A549 (cell line): ENCODE measurements around the gene EEF2KMT. TPM values are rescaled to one million over a fixed set of nuclear protein-coding genes. Genes with fewer than 3 reads are reported as not detected.
A peak's percentile ranks its signal among the peaks of the same experiment; 100 is the strongest.

Experiments
- ATAC-seq, 2 experiments: fragments of 200-7000 bp in 1 of 2; fragments of >200 bp in 1 of 2; cut with Nextera tagmentation in 1 of 2; cut with Tn5 transposase in 1 of 2; 3 replicates each; pipeline versions ENCODE4 v1.8.0 to v1.9.1; 2018 to 2020; ENCODE audit warnings: mild to moderate bottlenecking in 1 of 2, moderate library complexity in 1 of 2
- CTCF ChIA-PET: fragments of 300-600 bp; sonication (Branson Sonifier 250); formaldehyde crosslinking; extraction: SDS; loops from one replicate; lab custom pipeline; 2021; ENCODE audit warnings: antibody characterized with exemption, inconsistent platforms; lab: Yijun Ruan, JAX
- POLR2A ChIA-PET: fragments of 350-600 bp; formaldehyde crosslinking; extraction: SDS; loops from one replicate; lab custom pipeline; 2021; ENCODE audit warnings: antibody characterized with exemption, inconsistent platforms; lab: Yijun Ruan, JAX
- DNase-seq, 2 experiments: peaks; one replicate each; pipeline versions ENCODE4 v3.0.0 to v3.0.0-alpha.2; 2011 to 2016; ENCODE audit warnings: low read depth in 1 of 2, low spot score in 1 of 2
- FAIRE-seq: peaks from 2 replicates; lab custom pipeline; 2011; peaks lifted over from hg19 to GRCh38; lab: Jason Lieb, UNC
- H3K27ac ChIP-seq, 2 experiments: fragments of >200 bp; sonication (Bioruptor Twin); formaldehyde crosslinking; 3 replicates each; pipeline ENCODE4 v1.5.1; 2016 to 2017
- H3K4me1 ChIP-seq: fragments of >200 bp; sonication (Bioruptor Twin); formaldehyde crosslinking; 3 replicates; pipeline ENCODE4 v1.6.1; 2016
- H3K4me2 ChIP-seq: fragments of >200 bp; sonication (Bioruptor Twin); formaldehyde crosslinking; 3 replicates; pipeline ENCODE4 v1.6.1; 2016
- H3K4me3 ChIP-seq: fragments of >200 bp; sonication (Bioruptor Twin); formaldehyde crosslinking; 3 replicates; pipeline ENCODE4 v1.5.1; 2016
- H3K9me3 ChIP-seq: fragments of >200 bp; sonication (Bioruptor Twin); formaldehyde crosslinking; 3 replicates; pipeline ENCODE4 v1.6.1; 2016
- BCL3 ChIP-seq: fragments of >200 bp; sonication (Bioruptor Twin); formaldehyde crosslinking; IDR thresholded peaks from 3 replicates; pipeline ENCODE4 v1.6.1; 2016
- CHD2 ChIP-seq: fragments of 150-350 bp; IDR thresholded peaks from 2 replicates; pipeline ENCODE4 v1.6.1; 2014; ENCODE audit warnings: low read length; ENCODE audit not compliant: partially characterized antibody
- CHD4 ChIP-seq: fragments of 200-600 bp; sonication (generic); IDR thresholded peaks from 2 replicates; pipeline ENCODE4 v1.6.1; 2016; ENCODE audit warnings: antibody characterized with exemption, mild to moderate bottlenecking, borderline replicate concordance
- CTCF ChIP-seq: fragments of >200 bp; sonication (Bioruptor Twin); formaldehyde crosslinking; IDR thresholded peaks from 3 replicates; pipeline ENCODE4 v1.5.1; 2016
- EHMT2 ChIP-seq: fragments of 200-600 bp; sonication (generic); IDR thresholded peaks from 2 replicates; pipeline ENCODE4 v1.6.1; 2016; ENCODE audit warnings: antibody characterized with exemption, low read depth, mild to moderate bottlenecking, moderate library complexity
- FOSB ChIP-seq: fragments of 250-450 bp; sonication (Bioruptor Pico); IDR thresholded peaks from 2 replicates; pipeline ENCODE4 v1.5.0; 2020; ENCODE audit warnings: mild to moderate bottlenecking, moderate library complexity
- FOSL2 ChIP-seq, 2 experiments: fragments of 450-650 bp in 1 of 2; fragments of >200 bp in 1 of 2; sonication (Bioruptor Twin) in 1 of 2; formaldehyde crosslinking; IDR thresholded peaks; 2 replicates each; pipeline versions ENCODE4 v1.5.0 to v1.6.1; 2016 to 2020; ENCODE audit warnings: mild to moderate bottlenecking in 1 of 2, moderate library complexity in 1 of 2
- HDAC2 ChIP-seq: fragments of 200-600 bp; sonication (generic); IDR thresholded peaks from 2 replicates; pipeline ENCODE4 v1.6.1; 2016
- HES2 ChIP-seq: fragments of >200 bp; sonication (Bioruptor Twin); formaldehyde crosslinking; IDR thresholded peaks from 2 replicates; pipeline ENCODE4 v1.6.1; 2016
- HEYL ChIP-seq: fragments of 250-450 bp; sonication (Bioruptor Pico); IDR thresholded peaks from 2 replicates; pipeline ENCODE4 v1.8.0; 2021; ENCODE audit warnings: mild to moderate bottlenecking, moderate library complexity
- JUN ChIP-seq, 2 experiments: fragments of >200 bp; sonication (Bioruptor Twin); formaldehyde crosslinking; IDR thresholded peaks; 2 replicates in 1 of 2; 3 replicates in 1 of 2; pipeline ENCODE4 v1.6.1; 2016 to 2017
- JUNB ChIP-seq: fragments of >200 bp; sonication (Bioruptor Twin); formaldehyde crosslinking; IDR thresholded peaks from 2 replicates; pipeline ENCODE4 v1.6.1; 2016
- MAFK ChIP-seq: fragments of 450-650 bp; IDR thresholded peaks from 2 replicates; pipeline ENCODE4 v1.6.1; 2014; ENCODE audit not compliant: partially characterized antibody
- MAZ ChIP-seq: fragments of 150-350 bp; IDR thresholded peaks from 2 replicates; pipeline ENCODE4 v1.6.1; 2014; ENCODE audit warnings: antibody characterized with exemption, low read depth, low read length, borderline replicate concordance
- PBX3 ChIP-seq: IDR thresholded peaks from 2 replicates; pipeline ENCODE4 v1.6.1; 2012
- PHF8 ChIP-seq: fragments of 200-600 bp; sonication (generic); IDR thresholded peaks from 2 replicates; pipeline ENCODE4 v1.6.1; 2016; ENCODE audit warnings: low read depth, mild to moderate bottlenecking, antibody characterized with exemption, moderate library complexity, borderline replicate concordance
- POLR2A ChIP-seq: IDR thresholded peaks from 2 replicates; pipeline ENCODE4 v1.6.1; 2012; ENCODE audit warnings: mild to moderate bottlenecking, low read length
- POLR2AphosphoS2 ChIP-seq: conservative IDR thresholded peaks from 2 replicates; pipeline ENCODE4 v1.6.1; 2012; ENCODE audit warnings: low read length, improper control_type of control experiment, inconsistent platforms
- RAD21 ChIP-seq, 2 experiments: fragments of >200 bp in 1 of 2; sonication (Bioruptor Twin) in 1 of 2; formaldehyde crosslinking in 1 of 2; IDR thresholded peaks in 1 of 2; conservative IDR thresholded peaks in 1 of 2; 2 replicates in 1 of 2; 3 replicates in 1 of 2; pipeline ENCODE4 v1.6.1; 2012 to 2018; ENCODE audit warnings: inconsistent platforms in 1 of 2
- SMC3 ChIP-seq: fragments of >200 bp; sonication (Bioruptor Twin); formaldehyde crosslinking; IDR thresholded peaks from 3 replicates; pipeline ENCODE4 v1.6.1; 2018; ENCODE audit warnings: inconsistent platforms
- SREBF2 ChIP-seq: fragments of 450-650 bp; IDR thresholded peaks from 2 replicates; pipeline ENCODE4 v1.6.1; 2014; ENCODE audit warnings: mild to moderate bottlenecking, moderate library complexity
- ZC3H11A ChIP-seq: fragments of 450-650 bp; IDR thresholded peaks from 2 replicates; pipeline ENCODE4 v1.6.1; 2014; ENCODE audit warnings: antibody characterized with exemption, mild to moderate bottlenecking
- WGBS: methylation state at CpG from one replicate; pipeline ENCODE4 v1.1.6; 2017; ENCODE audit errors: missing lambda C conversion rate; 5-methylcytosine and 5-hydroxymethylcytosine counted together
- polyA plus RNA-seq, 4 experiments: library from polyadenylated mRNA; depleted of rRNA in 3 of 4; stranded (reverse); fragments of >200 nt; fragmentation: RNase III in 1 of 4; extraction: RNeasy Plus Mini Kit Qiagen cat#74134 plus additional on column Dnase treatment in 1 of 4; gene quantifications; 2 replicates in 3 of 4; 3 replicates in 1 of 4; pipeline ENCODE4 v1.2.3, GENCODE V29; 2011 to 2017
- TF ChIP-seq, protein P1 (sequence below): fragments of 450-650 bp; IDR thresholded peaks from 2 replicates; pipeline ENCODE4 v1.6.1; 2014; ENCODE audit warnings: antibody characterized with exemption

EEF2KMT gene
- polyA plus RNA-seq, 2 of the 4 experiments (the other 2 are of a cell fraction): 14.8 to 22.1 TPM

GRCh38 chr16:5056352-5056751 is 41.2 kb downstream of the EEF2KMT start:
- TF ChIP-seq ZC3H11A (no peak), JUN (IDR thresholded peaks at IDR 0.05) (no peak), HES2 (no peak), RAD21 (conservative IDR thresholded peaks at IDR 0.05 in 1 of 2, IDR thresholded peaks at IDR 0.05 in 1 of 2) (peak in 1 of 2 experiments; percentile 64; a peak in 2 of 5 replicates), HDAC2 (no peak), FOSB (CRISPR knock-in tag) (no peak), CTCF (peak; percentile 42)
- TF ChIP-seq, all 56 proteins: peak for 2
- no peak overlapping the region for H3K27ac ChIP-seq
- 9% methylated on average over 11 of the region's 11 CpGs for WGBS
- H3K9me3 ChIP-seq: no peaks in the 10 kb centered on the region
- POLR2A ChIA-PET: no interaction called here
- ATAC-seq (peak; percentile 62 to 86; a peak in 3 of 6 replicates), DNase-seq (peak in 1 of 2 experiments; percentile 53), FAIRE-seq (no peak)
- no peak overlapping the region for H3K4me2 ChIP-seq
- CTCF ChIA-PET: interaction anchor here (0.8 to 2.1 kb wide), 7 partner anchors 9 to 560 kb away, joined by 3 to 7 read pairs (median 3); no protein-coding TSS in a partner anchor
- H3K4me1 ChIP-seq: no peaks in the 10 kb centered on the region
- no peak overlapping the region for H3K4me3 ChIP-seq

DNA sequence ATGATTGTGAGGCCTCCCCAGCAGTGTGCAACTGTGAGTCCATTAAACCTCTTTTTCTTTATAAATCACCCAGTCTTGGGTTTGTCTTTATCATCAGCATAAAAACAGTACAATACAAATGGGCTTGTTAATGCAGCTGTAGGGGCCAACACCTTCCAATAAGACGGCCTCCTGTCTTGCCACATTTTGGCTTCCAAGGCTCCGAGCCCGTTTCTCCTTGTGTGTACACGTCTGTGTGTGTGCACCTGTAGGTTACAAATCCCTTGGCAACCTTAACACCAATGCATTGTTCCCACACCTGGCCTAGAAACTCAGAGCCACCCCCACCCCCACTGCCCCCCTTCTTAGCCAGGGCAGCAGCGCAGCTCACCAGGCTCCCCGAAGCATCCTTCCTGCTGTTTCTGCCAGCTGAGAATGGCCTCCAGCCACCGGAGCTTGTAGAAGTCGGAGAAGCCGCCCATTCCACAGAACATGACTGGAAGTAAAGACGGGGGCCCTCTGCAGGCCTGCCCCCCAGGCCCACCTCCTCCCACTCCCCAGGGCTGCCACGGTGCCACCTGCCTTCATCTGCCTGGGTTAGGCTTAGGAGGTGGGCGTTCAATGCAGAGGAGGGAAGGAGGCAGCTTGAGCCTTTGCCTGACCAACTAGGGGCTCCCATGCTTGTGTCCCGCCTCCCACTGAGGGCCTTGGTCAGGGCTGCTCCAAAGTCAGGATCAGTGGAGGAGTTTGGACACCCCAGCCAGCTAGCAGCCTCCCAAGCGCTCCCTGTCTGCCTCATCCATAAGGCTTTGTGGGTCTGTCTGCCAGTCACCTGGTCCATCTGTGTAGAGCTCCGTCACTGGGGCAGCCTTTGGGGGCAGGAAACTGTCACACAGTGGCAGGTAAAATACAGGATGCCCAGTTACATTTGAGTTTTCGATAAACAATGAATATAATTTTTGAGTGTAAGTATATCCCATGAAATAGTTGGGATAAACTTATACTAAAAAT is 42.4 kb downstream of the EEF2KMT start:
- ATAC-seq (0 out of 6 replicates have a peak, but pooled peaks of 1 of the 2 experiments have one; percentile 22), FAIRE-seq (no peak), DNase-seq (no peak)
- no peak overlapping the region for H3K4me3 ChIP-seq
- H3K4me2 ChIP-seq: no peak overlapping the region
- ChIA-PET POLR2A (no interaction called here), CTCF (interaction anchor here (1.2 to 2.1 kb wide), 3 partner anchors 16 to 554 kb away, joined by 3 to 7 read pairs (median 4); no protein-coding TSS in a partner anchor)
- 43% methylated on average over 11 of the region's 16 CpGs for WGBS
- no peaks in the 10 kb centered on the region for H3K4me1 ChIP-seq
- no peak overlapping the region for H3K27ac ChIP-seq
- no peaks in the 10 kb centered on the region for H3K9me3 ChIP-seq
- TF ChIP-seq PBX3 (no peak), RAD21 (conservative IDR thresholded peaks at IDR 0.05 in 1 of 2, IDR thresholded peaks at IDR 0.05 in 1 of 2) (no peak), FOSL2 (IDR thresholded peaks at IDR 0.05) (no peak), FOSL2 (CRISPR knock-in tag; IDR thresholded peaks at IDR 0.05) (no peak), CHD4 (no peak), POLR2AphosphoS2 (no peak), CHD2 (no peak), MAZ (no peak), PHF8 (no peak), POLR2A (no peak), MAFK (no peak), JUNB (no peak), BCL3 (no peak), HEYL (CRISPR knock-in tag) (no peak), SREBF2 (no peak), EHMT2 (no peak), SMC3 (no peak)
- TF ChIP-seq, protein P1, sequence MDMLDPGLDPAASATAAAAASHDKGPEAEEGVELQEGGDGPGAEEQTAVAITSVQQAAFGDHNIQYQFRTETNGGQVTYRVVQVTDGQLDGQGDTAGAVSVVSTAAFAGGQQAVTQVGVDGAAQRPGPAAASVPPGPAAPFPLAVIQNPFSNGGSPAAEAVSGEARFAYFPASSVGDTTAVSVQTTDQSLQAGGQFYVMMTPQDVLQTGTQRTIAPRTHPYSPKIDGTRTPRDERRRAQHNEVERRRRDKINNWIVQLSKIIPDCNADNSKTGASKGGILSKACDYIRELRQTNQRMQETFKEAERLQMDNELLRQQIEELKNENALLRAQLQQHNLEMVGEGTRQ: no peak
